Loucy (cell line): ENCODE measurements around the gene SMYD2.

ENCODE experiments used
- CTCF ChIP-seq: fragments of 200-600 bp; sonication (generic); conservative IDR thresholded peaks from 2 replicates; pipeline ENCODE4 v1.5.1; 2014; ENCODE audit warnings: mild to moderate bottlenecking, antibody characterized with exemption, low read length
- EZH2phosphoT487 ChIP-seq: fragments of 200-600 bp; IDR thresholded peaks from 2 replicates; pipeline ENCODE4 v1.6.1; 2018; ENCODE audit warnings: antibody characterized with exemption, mild to moderate bottlenecking, moderate library complexity, borderline replicate concordance

- TF ChIP-seq CTCF = no peak
- TF ChIP-seq EZH2phosphoT487 = no peak
Observed at GRCh38 chr1:214290424-214291037, 9.6 kb downstream of the SMYD2 start.
